DOHH2 (cell line): ENCODE results near the gene TMC8.

Experiments
- CTCF ChIP-seq: fragments of 200-600 bp; sonication (generic); IDR thresholded peaks from one replicate; pipeline ENCODE4 v1.5.1; 2014; ENCODE audit warnings: antibody characterized with exemption, mild to moderate bottlenecking, low read depth, low read length; ENCODE audit not compliant: poor library complexity, severe bottlenecking
- EZH2phosphoT487 ChIP-seq: fragments of 200-600 bp; sonication (generic); IDR thresholded peaks from 2 replicates; pipeline ENCODE4 v1.6.1; 2017; ENCODE audit warnings: borderline replicate concordance, mild to moderate bottlenecking, antibody characterized with exemption, low read length, moderate library complexity, mixed read lengths

DNA sequence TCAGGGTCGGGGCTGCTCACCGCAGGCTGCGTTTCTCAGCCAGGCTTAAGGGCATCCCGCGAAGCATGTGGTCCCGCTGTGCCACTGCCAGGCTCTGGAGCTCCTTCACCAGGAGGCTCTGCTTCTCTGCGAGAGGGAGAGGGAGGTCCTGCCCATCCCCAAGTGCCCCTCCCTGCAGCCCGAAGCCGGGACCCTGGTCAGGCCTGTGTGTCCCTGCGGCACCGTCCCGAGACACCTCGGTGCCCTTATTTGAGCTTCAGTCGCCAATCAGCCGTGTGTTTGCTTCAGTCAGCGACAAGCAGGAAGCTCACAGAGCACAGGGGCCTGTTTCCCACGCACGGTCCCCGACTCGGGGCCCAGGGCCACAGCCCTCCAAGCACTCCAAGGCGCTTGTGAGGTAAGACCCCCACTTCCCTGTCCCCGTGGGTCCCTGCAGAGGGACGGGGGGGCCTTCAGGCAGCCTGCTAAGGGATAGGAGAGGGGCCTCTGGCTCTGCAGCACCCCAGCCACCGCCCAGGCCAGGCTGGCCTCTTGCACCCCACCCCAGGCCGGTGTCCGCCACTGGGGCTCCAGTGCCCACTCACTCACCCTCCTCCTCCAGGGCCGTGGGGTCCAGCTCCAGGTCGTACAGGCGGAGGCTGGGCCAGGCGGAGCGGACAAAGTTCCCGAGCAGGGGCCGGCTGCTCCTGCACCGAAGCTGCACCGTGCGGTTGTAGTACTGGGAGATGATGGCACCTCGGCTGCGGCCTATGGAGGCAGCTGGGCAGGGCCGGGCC is 5.2 kb upstream of the TMC8 start:
- no peak for TF ChIP-seq CTCF
- TF ChIP-seq EZH2phosphoT487, result no peak
